GM23338 (cell line): ENCODE data around the gene SIM1. TPM values are rescaled to one million over a fixed set of nuclear protein-coding genes. Genes with fewer than 3 reads are reported as not detected.
A peak's percentile ranks its signal among the peaks of the same experiment; 100 is the strongest.

ENCODE experiments used
- ATAC-seq: fragments of 200-7000 bp; cut with Tn5 transposase; 3 replicates; pipeline ENCODE4 v1.9.1; 2020
- DNase-seq: peaks from one replicate; pipeline ENCODE4 v3.0.0-alpha.2; 2015; ENCODE audit warnings: low spot score
- H2AFZ ChIP-seq: fragments of 200-600 bp; sonication (generic); 2 replicates; pipeline ENCODE4 v1.8.0; 2016; ENCODE audit warnings: antibody characterized with exemption, mild to moderate bottlenecking, moderate library complexity
- H3F3A ChIP-seq: fragments of 200-600 bp; sonication (generic); replicated peaks from 2 replicates; pipeline ENCODE4 v1.8.0; 2017; ENCODE audit warnings: antibody characterized with exemption, mixed run types, low read depth
- H3K27ac ChIP-seq: fragments of 200-600 bp; sonication (generic); 2 replicates; pipeline ENCODE4 v1.6.1; 2016; ENCODE audit warnings: low read depth
- H3K27me3 ChIP-seq: fragments of 200-600 bp; sonication (generic); 2 replicates; pipeline ENCODE4 v1.8.0; 2016; ENCODE audit warnings: mild to moderate bottlenecking, mixed run types, moderate library complexity; ENCODE audit not compliant: insufficient read depth
- H3K36me3 ChIP-seq: fragments of 200-600 bp; sonication (generic); 2 replicates; pipeline ENCODE4 v1.8.0; 2016; ENCODE audit warnings: mild to moderate bottlenecking; ENCODE audit not compliant: insufficient read depth
- H3K4me1 ChIP-seq: fragments of 200-600 bp; sonication (generic); 2 replicates; pipeline ENCODE4 v1.8.0; 2016; ENCODE audit warnings: mild to moderate bottlenecking, moderate library complexity; ENCODE audit not compliant: insufficient read depth
- H3K4me2 ChIP-seq: fragments of 200-600 bp; sonication (generic); 2 replicates; pipeline ENCODE4 v1.7.1; 2017; ENCODE audit warnings: mixed run types
- H3K4me3 ChIP-seq: fragments of 200-600 bp; sonication (generic); 2 replicates; pipeline ENCODE4 v1.6.1; 2016; ENCODE audit warnings: mixed run types
- H3K79me2 ChIP-seq: fragments of 200-600 bp; sonication (generic); replicated peaks from 2 replicates; pipeline ENCODE4 v1.8.0; 2017; ENCODE audit warnings: mild to moderate bottlenecking; ENCODE audit not compliant: insufficient read depth
- H3K9me2 ChIP-seq: fragments of 200-600 bp; sonication (generic); 2 replicates; pipeline ENCODE4 v1.8.0; 2017; ENCODE audit not compliant: insufficient read depth
- H4K20me1 ChIP-seq: fragments of 200-600 bp; sonication (generic); replicated peaks from 2 replicates; pipeline ENCODE4 v1.8.0; 2017; ENCODE audit warnings: mild to moderate bottlenecking; ENCODE audit not compliant: insufficient read depth
- H3K27ac Mint-ChIP-seq: 2 replicates; pipeline ENCODE4 v1.8.0; 2020; ENCODE audit warnings: inconsistent platforms, mild to moderate bottlenecking, moderate library complexity, mixed read lengths
- H3K27me3 Mint-ChIP-seq: 3 replicates; pipeline ENCODE4 v1.8.0; 2022; ENCODE audit warnings: low read depth, mild to moderate bottlenecking, moderate library complexity, mixed read lengths, inconsistent platforms; ENCODE audit not compliant: insufficient read depth, poor library complexity
- H3K36me3 Mint-ChIP-seq: 3 replicates; pipeline ENCODE4 v1.8.0; 2021; ENCODE audit warnings: low read depth, mild to moderate bottlenecking, inconsistent platforms, moderate library complexity, mixed read lengths
- H3K4me1 Mint-ChIP-seq: 3 replicates; pipeline ENCODE4 v1.8.0; 2020; ENCODE audit warnings: mild to moderate bottlenecking, inconsistent platforms, mixed read lengths
- H3K4me3 Mint-ChIP-seq: 3 replicates; pipeline ENCODE4 v1.8.0; 2021; ENCODE audit warnings: moderate library complexity, mild to moderate bottlenecking, inconsistent platforms, mixed read lengths
- H3K9me3 Mint-ChIP-seq: 3 replicates; pipeline ENCODE4 v1.8.0; 2020; ENCODE audit warnings: moderate library complexity, mild to moderate bottlenecking, inconsistent platforms, mixed read lengths
- CREB1 ChIP-seq: fragments of 250-450 bp; sonication (Bioruptor Pico); IDR thresholded peaks from 2 replicates; pipeline ENCODE4 v1.5.0; 2020; ENCODE audit warnings: low read depth, mild to moderate bottlenecking, moderate library complexity
- CTCF ChIP-seq, 2 experiments: fragments of 200-600 bp in 1 of 2; sonication (generic) in 1 of 2; conservative IDR thresholded peaks; 2 replicates each; pipeline versions ENCODE4 v1.5.1 to v1.6.1; 2016 to 2017; ENCODE audit warnings: antibody characterized with exemption in 2 of 2, low read depth in 2 of 2, mild to moderate bottlenecking in 2 of 2, moderate library complexity in 1 of 2
- ETS1 ChIP-seq: IDR thresholded peaks from 2 replicates; pipeline ENCODE4 v1.6.1; 2016; ENCODE audit warnings: antibody characterized with exemption
- EZH2 ChIP-seq: fragments of 200-600 bp; sonication (generic); IDR thresholded peaks from one replicate; pipeline ENCODE4 v1.8.0; 2017; ENCODE audit warnings: antibody characterized with exemption, mild to moderate bottlenecking, low read depth; ENCODE audit not compliant: unreplicated experiment
- EZH2phosphoT487 ChIP-seq: fragments of 200-600 bp; sonication (generic); IDR thresholded peaks from one replicate; pipeline ENCODE4 v1.8.1; 2018; ENCODE audit warnings: antibody characterized with exemption; ENCODE audit not compliant: unreplicated experiment
- JUNB ChIP-seq: IDR thresholded peaks from one replicate; pipeline ENCODE4 v1.6.1; 2016; ENCODE audit warnings: antibody characterized with exemption; ENCODE audit not compliant: unreplicated experiment
- NANOG ChIP-seq: IDR thresholded peaks from 2 replicates; pipeline ENCODE4 v1.6.1; 2016; ENCODE audit warnings: antibody characterized with exemption, borderline replicate concordance
- POLR2AphosphoS5 ChIP-seq: IDR thresholded peaks from 2 replicates; pipeline ENCODE4 v1.6.1; 2016; ENCODE audit warnings: antibody characterized with exemption, low read depth
- REST ChIP-seq: IDR thresholded peaks from one replicate; pipeline ENCODE4 v1.6.1; 2018; ENCODE audit warnings: antibody characterized with exemption; ENCODE audit not compliant: unreplicated experiment
- STAT1 ChIP-seq: IDR thresholded peaks from one replicate; pipeline ENCODE4 v1.6.1; 2016; ENCODE audit warnings: antibody characterized with exemption; ENCODE audit not compliant: unreplicated experiment
- ZNF114 ChIP-seq: fragments of 250-450 bp; sonication (Bioruptor Pico); IDR thresholded peaks from 2 replicates; pipeline ENCODE4 v1.5.0; 2020; ENCODE audit warnings: mild to moderate bottlenecking, moderate library complexity
- ZNF331 ChIP-seq: fragments of 250-450 bp; sonication (Bioruptor Pico); IDR thresholded peaks from 2 replicates; pipeline ENCODE4 v1.5.0; 2020; ENCODE audit warnings: low read depth, mild to moderate bottlenecking, moderate library complexity
- ZNF462 ChIP-seq: fragments of 250-450 bp; sonication (Bioruptor Pico); IDR thresholded peaks from 2 replicates; pipeline ENCODE4 v1.5.0; 2020; ENCODE audit warnings: mild to moderate bottlenecking, moderate library complexity
- polyA plus RNA-seq: library from polyadenylated mRNA; unstranded; fragments of >200 nt; fragmentation: Nextera tagmentation; extraction: Ambion mirVana; gene quantifications from 2 replicates; pipeline ENCODE4 v1.2.1, GENCODE V29; 2016
- total RNA-seq: library from RNA; depleted of rRNA; stranded (reverse); fragments of >200 nt; shearing (Covaris generic); gene quantifications from 2 replicates; pipeline ENCODE4 v1.2.3, GENCODE V29; 2014

SIM1 gene
- total and polyA plus RNA-seq, 2 experiments from 2014 or later, result 0.42 to 0.49 TPM

- no peak overlapping the region for H3K4me2 ChIP-seq
- no peak for DNase-seq
These were observed 37.3 kb downstream of the SIM1 start for GRCh38 chr6:100427452-100427851.

More at GRCh38 chr6:100427452-100427851, 37.3 kb downstream of the SIM1 start:
- no peak overlapping the region for H3K27ac ChIP-seq
- H3F3A ChIP-seq, result no peaks in the 10 kb centered on the region
- Mint-ChIP-seq H3K27me3 (no peaks in the 10 kb centered on the region), H3K4me3 (no peak overlapping the region), H3K9me3 (no peaks in the 10 kb centered on the region), H3K4me1 (peaks cover 21% of the 10 kb centered on the region), H3K36me3 (no peaks in the 10 kb centered on the region), H3K27ac (no peak overlapping the region)
- TF ChIP-seq POLR2AphosphoS5, result no peak
- no peak for TF ChIP-seq NANOG
- TF ChIP-seq EZH2, result no peak
- TF ChIP-seq ZNF462 (CRISPR knock-in tag), result no peak
- no peak for TF ChIP-seq EZH2phosphoT487
- TF ChIP-seq CREB1, result no peak
- no peak for TF ChIP-seq CTCF (conservative IDR thresholded peaks at IDR 0.05; ENCODE audit: low read depth in 2 of 2)
- no peak for TF ChIP-seq REST
- no peak for TF ChIP-seq ZNF114 (CRISPR knock-in tag)
- TF ChIP-seq ETS1, result no peak
- TF ChIP-seq JUNB, result no peak
- no peak for TF ChIP-seq STAT1
- TF ChIP-seq ZNF331 (CRISPR knock-in tag), result no peak
- no peaks in the 10 kb centered on the region for H3K27me3 ChIP-seq
- no peaks in the 10 kb centered on the region for H4K20me1 ChIP-seq
- peaks cover 14% of the 10 kb centered on the region for H3K4me1 ChIP-seq
- H3K9me2 ChIP-seq, result 0 out of 2 replicates have a peak, but pooled peaks cover 3% of the 10 kb centered on the region
- no peaks in the 10 kb centered on the region for H3K36me3 ChIP-seq
- peak overlapping the region; percentile 24; the same call in 1 of the 2 replicates for H2AFZ ChIP-seq
- H3K4me3 ChIP-seq, result no peak overlapping the region
- no peaks in the 10 kb centered on the region for H3K79me2 ChIP-seq
- no peak for ATAC-seq
